ENCODE data around the gene LAMP5.

LAMP5 gene

DNA sequence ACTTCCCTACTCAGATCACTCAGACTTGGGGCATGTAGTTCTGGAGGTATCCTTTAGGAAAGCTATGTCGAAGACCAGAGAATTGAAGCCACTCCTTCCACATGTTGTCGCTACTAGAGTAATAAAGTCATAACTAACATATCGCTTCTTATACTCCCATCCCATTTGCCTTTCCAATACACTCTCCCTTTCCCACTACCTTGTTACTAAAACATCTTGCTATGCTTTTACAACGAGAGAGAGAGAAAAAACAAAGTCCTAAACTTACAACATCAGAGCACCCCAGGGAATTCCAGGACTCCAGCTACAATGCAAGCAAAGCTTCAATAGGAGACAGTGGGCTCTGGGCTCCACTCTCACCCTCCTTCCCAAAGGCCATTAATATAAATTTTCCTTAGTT is 5.1 kb upstream of the LAMP5 start:
- ChIA-PET CTCF (no interaction called here), POLR2A (no interaction called here)
- DNase-seq (ENCODE audit: extremely low spot score) = no peak
- TF ChIP-seq SP1 (IDR thresholded peaks at IDR 0.05) (no peak), ZNF384 (IDR thresholded peaks at IDR 0.05) (no peak), LEF1 (IDR thresholded peaks at IDR 0.05; ENCODE audit: borderline replicate concordance) (no peak), SUZ12 (IDR thresholded peaks at IDR 0.05) (no peak), L3MBTL2 (conservative IDR thresholded peaks at IDR 0.05) (no peak), FOXK2 (IDR thresholded peaks at IDR 0.05) (no peak)

DNA sequence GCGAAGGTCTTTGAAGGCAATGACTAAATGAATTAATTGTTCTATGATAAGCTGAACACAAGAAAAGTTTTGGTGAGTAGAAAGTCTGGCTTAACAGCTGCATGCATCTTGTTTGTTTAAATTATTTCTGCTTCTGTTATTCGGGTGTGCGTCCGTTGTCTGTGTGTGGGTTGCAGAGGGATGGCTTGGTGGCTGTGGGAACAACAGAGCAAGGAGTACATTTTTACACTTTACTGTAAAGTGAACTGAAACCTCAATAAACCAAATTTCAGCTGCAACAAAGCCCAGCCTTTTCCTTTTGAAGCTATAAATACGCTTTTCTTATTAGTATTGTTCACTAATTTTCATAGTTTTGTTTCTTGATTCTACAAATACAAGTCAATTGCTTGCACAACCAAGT is 3.5 kb upstream of the LAMP5 start:
- no peak for DNase-seq (ENCODE audit: extremely low spot score)
- POLR2A ChIA-PET = no interaction called here
- CTCF ChIA-PET = no interaction called here
- no peak for TF ChIP-seq TARDBP (IDR thresholded peaks at IDR 0.05)
- TF ChIP-seq CTBP1 (IDR thresholded peaks at IDR 0.05; ENCODE audit: borderline replicate concordance) = no peak
- no peak for TF ChIP-seq NFRKB (IDR thresholded peaks at IDR 0.05)
- TF ChIP-seq FOXK2 (IDR thresholded peaks at IDR 0.05) = no peak
- TF ChIP-seq LEF1 (IDR thresholded peaks at IDR 0.05; ENCODE audit: borderline replicate concordance) = no peak
- no peak for TF ChIP-seq FOXM1 (IDR thresholded peaks at IDR 0.05; ENCODE audit: borderline replicate concordance)
- TF ChIP-seq, protein P1, sequence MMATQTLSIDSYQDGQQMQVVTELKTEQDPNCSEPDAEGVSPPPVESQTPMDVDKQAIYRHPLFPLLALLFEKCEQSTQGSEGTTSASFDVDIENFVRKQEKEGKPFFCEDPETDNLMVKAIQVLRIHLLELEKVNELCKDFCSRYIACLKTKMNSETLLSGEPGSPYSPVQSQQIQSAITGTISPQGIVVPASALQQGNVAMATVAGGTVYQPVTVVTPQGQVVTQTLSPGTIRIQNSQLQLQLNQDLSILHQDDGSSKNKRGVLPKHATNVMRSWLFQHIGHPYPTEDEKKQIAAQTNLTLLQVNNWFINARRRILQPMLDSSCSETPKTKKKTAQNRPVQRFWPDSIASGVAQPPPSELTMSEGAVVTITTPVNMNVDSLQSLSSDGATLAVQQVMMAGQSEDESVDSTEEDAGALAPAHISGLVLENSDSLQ (IDR thresholded peaks at IDR 0.05) = no peak
- no peak for TF ChIP-seq ARNT (IDR thresholded peaks at IDR 0.05)
- TF ChIP-seq ZNF384 (IDR thresholded peaks at IDR 0.05) = no peak
- TF ChIP-seq L3MBTL2 (conservative IDR thresholded peaks at IDR 0.05) = no peak
- TF ChIP-seq ELF4 (IDR thresholded peaks at IDR 0.05) = no peak
- TF ChIP-seq BHLHE40 (IDR thresholded peaks at IDR 0.05; ENCODE audit: borderline replicate concordance) = no peak
- TF ChIP-seq FOXA1 (IDR thresholded peaks at IDR 0.05) = no peak
- TF ChIP-seq HDGF (IDR thresholded peaks at IDR 0.05; ENCODE audit: borderline replicate concordance) = no peak

- POLR2A ChIA-PET = no interaction called here
- no peak for TF ChIP-seq ZNF384 (IDR thresholded peaks at IDR 0.05)
- no peak for TF ChIP-seq FOXK2 (IDR thresholded peaks at IDR 0.05)
- TF ChIP-seq ELF4 (IDR thresholded peaks at IDR 0.05) = no peak
- no peak for TF ChIP-seq FOXA1 (IDR thresholded peaks at IDR 0.05)
- no peak for DNase-seq (ENCODE audit: extremely low spot score)
- CTCF ChIA-PET = no interaction called here
Observed at GRCh38 chr20:9514072-9514460, 324 bp upstream of the LAMP5 start.

DNA sequence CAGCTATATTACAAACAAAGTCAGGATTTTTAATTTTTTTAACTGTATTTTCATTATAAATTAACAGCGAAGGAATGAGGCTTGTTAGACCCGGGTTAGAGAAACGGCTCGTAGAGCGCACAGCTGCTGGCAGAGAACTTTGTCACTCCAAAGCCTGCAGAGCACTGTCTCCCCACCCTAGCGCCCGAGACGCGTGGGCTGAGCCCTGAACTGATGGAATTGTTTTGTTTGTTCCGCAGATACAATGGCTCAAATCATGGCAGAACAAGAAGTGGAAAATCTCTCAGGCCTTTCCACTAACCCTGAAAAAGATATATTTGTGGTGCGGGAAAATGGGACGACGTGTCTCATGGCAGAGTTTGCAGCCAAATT is 810 bp downstream of the LAMP5 start:
- CTCF ChIA-PET = no interaction called here
- DNase-seq (ENCODE audit: extremely low spot score) = no peak
- POLR2A ChIA-PET = no interaction called here
- no peak for TF ChIP-seq FOXA1 (IDR thresholded peaks at IDR 0.05)
- no peak for TF ChIP-seq SUZ12 (IDR thresholded peaks at IDR 0.05)
- TF ChIP-seq LEF1 (IDR thresholded peaks at IDR 0.05; ENCODE audit: borderline replicate concordance) = no peak
- no peak for TF ChIP-seq HDGF (IDR thresholded peaks at IDR 0.05; ENCODE audit: borderline replicate concordance)
- TF ChIP-seq CTBP1 (IDR thresholded peaks at IDR 0.05; ENCODE audit: borderline replicate concordance) = no peak
- TF ChIP-seq ARNT (IDR thresholded peaks at IDR 0.05) = no peak
- TF ChIP-seq FOXK2 (IDR thresholded peaks at IDR 0.05) = no peak
- TF ChIP-seq NFRKB (IDR thresholded peaks at IDR 0.05) = no peak
- no peak for TF ChIP-seq L3MBTL2 (conservative IDR thresholded peaks at IDR 0.05)
- no peak for TF ChIP-seq FOXM1 (IDR thresholded peaks at IDR 0.05; ENCODE audit: borderline replicate concordance)
- TF ChIP-seq BHLHE40 (IDR thresholded peaks at IDR 0.05; ENCODE audit: borderline replicate concordance) = no peak
- no peak for TF ChIP-seq ZNF384 (IDR thresholded peaks at IDR 0.05)
- no peak for TF ChIP-seq ELF4 (IDR thresholded peaks at IDR 0.05)
- TF ChIP-seq, protein P1 (IDR thresholded peaks at IDR 0.05) = no peak
- no peak for TF ChIP-seq TARDBP (IDR thresholded peaks at IDR 0.05)
- TF ChIP-seq SP1 (IDR thresholded peaks at IDR 0.05) = no peak

- no peak for DNase-seq (ENCODE audit: extremely low spot score)
- CTCF ChIA-PET = no interaction called here
Observed at GRCh38 chr20:9515741-9516233, 1.4 kb downstream of the LAMP5 start.

GRCh38 chr20:9516234-9516871 is 2.0 kb downstream of the LAMP5 start:
- DNase-seq (ENCODE audit: extremely low spot score) = no peak
- CTCF ChIA-PET = no interaction called here
- TF ChIP-seq ZNF384 (IDR thresholded peaks at IDR 0.05) (no peak), ELF4 (IDR thresholded peaks at IDR 0.05) (no peak), NFRKB (IDR thresholded peaks at IDR 0.05) (no peak), HDGF (IDR thresholded peaks at IDR 0.05; ENCODE audit: borderline replicate concordance) (no peak), FOXK2 (IDR thresholded peaks at IDR 0.05) (no peak), ARNT (IDR thresholded peaks at IDR 0.05) (no peak), BHLHE40 (IDR thresholded peaks at IDR 0.05; ENCODE audit: borderline replicate concordance) (no peak), L3MBTL2 (conservative IDR thresholded peaks at IDR 0.05) (no peak), SP1 (IDR thresholded peaks at IDR 0.05) (no peak), TARDBP (IDR thresholded peaks at IDR 0.05) (no peak), LEF1 (IDR thresholded peaks at IDR 0.05; ENCODE audit: borderline replicate concordance) (no peak), CTBP1 (IDR thresholded peaks at IDR 0.05; ENCODE audit: borderline replicate concordance) (no peak), FOXA1 (IDR thresholded peaks at IDR 0.05) (no peak)
- TF ChIP-seq, protein P1 (IDR thresholded peaks at IDR 0.05) = no peak
- POLR2A ChIA-PET = no interaction called here

More at GRCh38 chr20:9515741-9516233, 1.4 kb downstream of the LAMP5 start:
- TF ChIP-seq CTBP1 (IDR thresholded peaks at IDR 0.05; ENCODE audit: borderline replicate concordance) = no peak
- TF ChIP-seq SUZ12 (IDR thresholded peaks at IDR 0.05) = no peak
- TF ChIP-seq TARDBP (IDR thresholded peaks at IDR 0.05) = no peak
- TF ChIP-seq, protein P1 (IDR thresholded peaks at IDR 0.05) = no peak
- TF ChIP-seq FOXA1 (IDR thresholded peaks at IDR 0.05) = no peak
- TF ChIP-seq FOXM1 (IDR thresholded peaks at IDR 0.05; ENCODE audit: borderline replicate concordance) = no peak
- TF ChIP-seq NFRKB (IDR thresholded peaks at IDR 0.05) = no peak
- no peak for TF ChIP-seq ARNT (IDR thresholded peaks at IDR 0.05)
- TF ChIP-seq SP1 (IDR thresholded peaks at IDR 0.05) = no peak
- TF ChIP-seq ZNF384 (IDR thresholded peaks at IDR 0.05) = no peak
- no peak for TF ChIP-seq FOXK2 (IDR thresholded peaks at IDR 0.05)
- no peak for TF ChIP-seq LEF1 (IDR thresholded peaks at IDR 0.05; ENCODE audit: borderline replicate concordance)
- TF ChIP-seq HDGF (IDR thresholded peaks at IDR 0.05; ENCODE audit: borderline replicate concordance) = no peak
- no peak for TF ChIP-seq BHLHE40 (IDR thresholded peaks at IDR 0.05; ENCODE audit: borderline replicate concordance)
- no peak for TF ChIP-seq ELF4 (IDR thresholded peaks at IDR 0.05)
- TF ChIP-seq L3MBTL2 (conservative IDR thresholded peaks at IDR 0.05) = no peak
- POLR2A ChIA-PET = no interaction called here

Data from HEK293T (cell line).